Measurements from ENCODE around the gene POC1A. TPM values are rescaled to one million over a fixed set of nuclear protein-coding genes. Genes with fewer than 3 reads are reported as not detected.

Gene POC1A
- total and polyA plus RNA-seq, 10 of the 15 experiments (the other 5 are each of a cell fraction or from before 2014, with no cell fraction given), result 8.5 to 49.8 (median 23.5) TPM

DNA sequence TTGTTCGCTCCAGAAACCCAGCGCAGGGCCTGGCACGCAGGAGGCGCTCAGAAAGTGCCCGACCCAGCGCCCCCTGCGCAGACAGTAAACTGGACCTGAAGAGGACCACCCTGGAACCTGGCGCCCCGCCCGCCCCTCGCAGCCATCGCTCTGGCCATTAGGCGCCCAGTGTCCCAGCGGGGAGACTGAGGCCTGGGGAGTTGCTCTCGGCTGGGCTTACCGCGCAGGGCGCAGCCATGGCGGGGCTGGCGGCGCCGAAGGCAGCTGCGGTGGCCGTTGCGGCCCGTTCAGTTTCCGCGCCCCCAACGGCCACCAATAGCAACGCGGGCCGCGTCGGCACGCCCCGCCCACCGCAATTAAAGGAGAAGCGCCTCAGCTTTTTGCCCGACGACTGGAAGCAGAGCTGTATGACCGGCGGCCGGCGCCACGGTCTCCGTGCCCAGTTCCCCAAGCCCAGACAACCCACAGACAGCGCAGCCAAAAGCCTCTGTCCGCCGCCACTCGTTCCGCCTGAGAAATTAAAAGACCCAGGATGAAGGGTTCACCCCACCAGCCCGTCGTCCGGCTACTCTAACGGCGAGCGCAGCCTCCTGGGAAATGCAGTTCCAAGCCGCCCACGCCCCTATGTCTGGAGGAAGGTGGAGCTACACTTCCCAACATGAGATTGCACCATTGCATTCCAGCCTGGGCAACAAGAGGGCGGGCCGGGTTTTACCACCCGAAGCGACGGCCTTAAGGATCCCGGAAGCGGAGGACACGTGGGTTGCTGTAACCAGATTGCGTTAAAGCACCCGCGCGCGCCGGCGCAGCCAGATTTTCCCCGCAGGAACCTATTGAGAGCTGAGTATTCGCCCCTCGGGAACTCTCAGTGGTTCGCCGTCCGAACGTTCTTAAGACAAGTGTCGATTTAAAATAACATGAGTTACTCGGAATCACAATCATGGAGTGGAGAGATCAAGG is at the start of gene POC1A (continued):
- TF ChIP-seq POLR2AphosphoS2 (IDR thresholded peaks at IDR 0.05; ENCODE audit: low read depth, low read length) (0 out of 2 replicates have a peak, but pooled peaks have one; percentile 39), MTA3 (IDR thresholded peaks at IDR 0.05; ENCODE audit: borderline replicate concordance, low read length) (no peak), CHD2 (IDR thresholded peaks at IDR 0.05; ENCODE audit: borderline replicate concordance, low read depth, low read length) (peak; percentile 31; the same call in 1 of the 2 replicates), TARDBP (IDR thresholded peaks at IDR 0.05; ENCODE audit: borderline replicate concordance) (peak; percentile 41; the same call in 1 of the 2 replicates), KDM1A (IDR thresholded peaks at IDR 0.05; ENCODE audit: borderline replicate concordance) (no peak), JUND (IDR thresholded peaks at IDR 0.05; ENCODE audit: low read depth, low read length) (no peak), EZH2 (IDR thresholded peaks at IDR 0.05; ENCODE audit: borderline replicate concordance, control insufficient read depth, low read depth, low read length) (no peak), CEBPB (IDR thresholded peaks at IDR 0.05; ENCODE audit: borderline replicate concordance in 1 of 2, low read depth in 2 of 2, low read length in 2 of 2) (no peak; a peak in 1 of 4 replicates), ETV6 (conservative IDR thresholded peaks at IDR 0.05 in 1 of 2, IDR thresholded peaks at IDR 0.05 in 1 of 2; ENCODE audit: borderline replicate concordance in 1 of 2, low read depth in 1 of 2) (no peak), BHLHE40 (IDR thresholded peaks at IDR 0.05; ENCODE audit: borderline replicate concordance in 1 of 2, low read depth in 2 of 2, low read length in 1 of 2) (no peak; a peak in 3 of 4 replicates), SMAD5 (IDR thresholded peaks at IDR 0.05; ENCODE audit: low read depth) (peak; percentile 49; the same call in 1 of the 2 replicates)
- TF ChIP-seq, protein P1, sequence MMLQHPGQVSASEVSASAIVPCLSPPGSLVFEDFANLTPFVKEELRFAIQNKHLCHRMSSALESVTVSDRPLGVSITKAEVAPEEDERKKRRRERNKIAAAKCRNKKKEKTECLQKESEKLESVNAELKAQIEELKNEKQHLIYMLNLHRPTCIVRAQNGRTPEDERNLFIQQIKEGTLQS (IDR thresholded peaks at IDR 0.05; ENCODE audit: borderline replicate concordance, extremely low read depth, low read depth, low read length), result peak; percentile 25; the same call in 1 of the 2 replicates

Measured in GM12878 (cell line).